Neural cell (in vitro differentiated cells): ENCODE data around the gene VPS41. TPM values are rescaled to one million over a fixed set of nuclear protein-coding genes. Genes with fewer than 3 reads are reported as not detected.

ENCODE experiments used
- H2AFZ ChIP-seq: fragments of 200-600, 300-800 bp; sonication (generic), shearing (Covaris generic); 2 replicates; pipeline ENCODE4 v1.6.0; 2014; ENCODE audit warnings: low read depth, mild to moderate bottlenecking, antibody characterized with exemption, low read length, moderate library complexity
- H3F3A ChIP-seq: fragments of 200-600 bp; shearing (Covaris generic); 2 replicates; pipeline ENCODE4 v1.6.1; 2016; ENCODE audit warnings: mild to moderate bottlenecking, moderate library complexity, mixed read lengths, antibody characterized with exemption, low read length; ENCODE audit not compliant: insufficient read depth, poor library complexity, severe bottlenecking
- H3K27ac ChIP-seq: fragments of 200-600, 300-800 bp; sonication (generic), shearing (Covaris generic); 2 replicates; pipeline ENCODE4 v1.5.1; 2014; ENCODE audit warnings: mild to moderate bottlenecking, low read length, moderate library complexity
- H3K27me3 ChIP-seq: fragments of 300-800, 200-600 bp; sonication (generic), shearing (Covaris generic); 2 replicates; pipeline ENCODE4 v1.6.0; 2014; ENCODE audit warnings: mild to moderate bottlenecking, low read depth, low read length, moderate library complexity; ENCODE audit not compliant: insufficient read depth
- H3K36me3 ChIP-seq: fragments of 300-800, 200-600 bp; sonication (generic), shearing (Covaris generic); 2 replicates; pipeline ENCODE4 v1.5.1; 2014; ENCODE audit warnings: mild to moderate bottlenecking, antibody characterized with exemption, low read length, moderate library complexity; ENCODE audit not compliant: insufficient read depth
- H3K4me2 ChIP-seq: fragments of 300-800, 200-600 bp; sonication (generic), shearing (Covaris generic); 2 replicates; pipeline ENCODE4 v1.6.0; 2014; ENCODE audit warnings: mild to moderate bottlenecking, low read length
- H3K4me3 ChIP-seq: fragments of 300-800, 200-600 bp; sonication (generic), shearing (Covaris generic); 2 replicates; pipeline ENCODE4 v1.5.1; 2014; ENCODE audit warnings: mild to moderate bottlenecking, low read length, moderate library complexity
- H3K79me2 ChIP-seq: fragments of 200-600 bp; shearing (Covaris generic); replicated peaks from 2 replicates; pipeline ENCODE4 v1.6.0; 2014; ENCODE audit warnings: mild to moderate bottlenecking, low read length, moderate library complexity; ENCODE audit not compliant: insufficient read depth
- H3K9ac ChIP-seq: fragments of 300-800, 200-600 bp; sonication (generic), shearing (Covaris generic); 2 replicates; pipeline ENCODE4 v1.6.1; 2016; ENCODE audit warnings: mild to moderate bottlenecking, low read length, mixed read lengths
- H3K9me2 ChIP-seq: fragments of 200-600 bp; shearing (Covaris generic); 2 replicates; pipeline ENCODE4 v1.6.1; 2016; ENCODE audit warnings: mild to moderate bottlenecking, low read length, mixed read lengths; ENCODE audit not compliant: insufficient read depth
- H3K9me3 ChIP-seq: fragments of 200-600, 300-800 bp; sonication (generic), shearing (Covaris generic); 2 replicates; pipeline ENCODE4 v1.6.1; 2016; ENCODE audit warnings: mild to moderate bottlenecking, mixed run types, low read length, moderate library complexity, mixed read lengths
- H4K20me1 ChIP-seq: fragments of 200-600 bp; shearing (Covaris generic); 2 replicates; pipeline ENCODE4 v1.6.1; 2016; ENCODE audit warnings: mild to moderate bottlenecking, mixed run types; ENCODE audit not compliant: insufficient read depth
- CTCF ChIP-seq: fragments of 450-650 bp; IDR thresholded peaks from 2 replicates; pipeline ENCODE4 v1.5.1; 2014; ENCODE audit warnings: antibody characterized with exemption, mild to moderate bottlenecking, moderate library complexity; ENCODE audit not compliant: poor library complexity, severe bottlenecking
- EP300 ChIP-seq: fragments of 450-650 bp; conservative IDR thresholded peaks from 2 replicates; pipeline ENCODE4 v1.6.1; 2014; ENCODE audit warnings: antibody characterized with exemption, mild to moderate bottlenecking, moderate library complexity; ENCODE audit not compliant: poor library complexity, severe bottlenecking
- EZH2 ChIP-seq: fragments of 200-600, 300-800 bp; shearing (Covaris generic), sonication (generic); IDR thresholded peaks from 2 replicates; pipeline ENCODE4 v1.6.1; 2014; ENCODE audit warnings: antibody characterized with exemption, low read length, borderline replicate concordance, mild to moderate bottlenecking; ENCODE audit not compliant: insufficient read depth, poor library complexity, severe bottlenecking
- MXI1 ChIP-seq: fragments of 450-650 bp; conservative IDR thresholded peaks from 2 replicates; pipeline ENCODE4 v1.6.1; 2014; ENCODE audit warnings: antibody characterized with exemption, mild to moderate bottlenecking; ENCODE audit not compliant: poor library complexity, severe bottlenecking
- POLR2AphosphoS5 ChIP-seq: IDR thresholded peaks from 2 replicates; pipeline ENCODE4 v1.6.1; 2012
- RAD21 ChIP-seq: fragments of 450-650 bp; conservative IDR thresholded peaks from 2 replicates; pipeline ENCODE4 v1.6.1; 2014; ENCODE audit warnings: antibody characterized with exemption, mild to moderate bottlenecking, moderate library complexity
- REST ChIP-seq: IDR thresholded peaks from 2 replicates; pipeline ENCODE4 v1.6.1; 2012; ENCODE audit warnings: borderline replicate concordance
- SMC3 ChIP-seq: fragments of 450-650 bp; conservative IDR thresholded peaks from 2 replicates; pipeline ENCODE4 v1.6.1; 2014; ENCODE audit warnings: antibody characterized with exemption, mild to moderate bottlenecking, moderate library complexity; ENCODE audit not compliant: poor library complexity
- TAF1 ChIP-seq: IDR thresholded peaks from 2 replicates; pipeline ENCODE4 v1.6.1; 2012; ENCODE audit warnings: low read depth
- polyA plus RNA-seq: library from polyadenylated mRNA; depleted of rRNA; stranded (reverse); fragments of >200 nt; gene quantifications from 2 replicates; pipeline ENCODE4 v1.2.3, GENCODE V29; 2014

VPS41 gene
- polyA plus RNA-seq, 1 donor from 2014 or later, result 64.0 TPM

DNA sequence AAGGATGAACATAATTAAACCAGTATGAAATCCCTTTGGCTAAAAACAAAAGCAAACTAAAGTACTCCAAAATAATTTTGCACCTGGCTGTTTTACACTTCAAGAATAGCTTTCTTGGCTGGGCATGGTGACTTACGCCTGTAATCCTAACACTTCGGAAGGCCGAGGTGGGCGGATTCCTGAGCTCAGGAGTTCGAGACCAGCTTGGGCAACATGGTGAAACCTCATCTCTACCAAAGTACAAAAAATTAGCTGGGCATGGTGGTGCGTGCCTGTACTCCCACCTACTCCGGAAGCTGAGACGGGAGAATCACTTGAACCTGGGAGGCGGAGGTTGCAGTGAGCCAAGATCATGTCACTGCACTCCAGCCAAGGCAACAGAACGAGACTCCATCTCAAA, 185.7 kb downstream of the VPS41 start:
- Histone ChIP-seq H3K36me3 (no peaks in the 10 kb centered on the region), H3K9ac (no peak overlapping the region)
- TF ChIP-seq EZH2, result no peak
- TF ChIP-seq CTCF, result no peak
- TF ChIP-seq MXI1, result no peak
- TF ChIP-seq REST, result no peak
- TF ChIP-seq TAF1, result no peak
- no peak for TF ChIP-seq EP300
- no peak for TF ChIP-seq SMC3
- TF ChIP-seq RAD21, result no peak
- no peak for TF ChIP-seq POLR2AphosphoS5

GRCh38 chr7:38716397-38716796, 192.6 kb downstream of the VPS41 start:
- H3K9me2 ChIP-seq, result no peaks in the 10 kb centered on the region
- no peaks in the 10 kb centered on the region for H4K20me1 ChIP-seq
- no peak for TF ChIP-seq EP300
- TF ChIP-seq CTCF, result no peak
- TF ChIP-seq REST, result no peak
- TF ChIP-seq POLR2AphosphoS5, result no peak
- no peak for TF ChIP-seq MXI1
- no peak for TF ChIP-seq RAD21
- no peak for TF ChIP-seq SMC3
- no peak for TF ChIP-seq EZH2
- TF ChIP-seq TAF1, result no peak
- H2AFZ ChIP-seq, result no peak overlapping the region
- H3K9ac ChIP-seq, result no peak overlapping the region
- no peaks in the 10 kb centered on the region for H3F3A ChIP-seq
- no peaks in the 10 kb centered on the region for H3K79me2 ChIP-seq
- no peak overlapping the region for H3K27ac ChIP-seq
- no peaks in the 10 kb centered on the region for H3K9me3 ChIP-seq
- H3K4me2 ChIP-seq, result no peak overlapping the region
- H3K27me3 ChIP-seq, result no peaks in the 10 kb centered on the region
- H3K4me3 ChIP-seq, result no peak overlapping the region
- H3K36me3 ChIP-seq, result no peaks in the 10 kb centered on the region

More for the DNA sequence above, 185.7 kb downstream of the VPS41 start:
- Histone ChIP-seq H3K27ac (no peak overlapping the region), H3K79me2 (no peaks in the 10 kb centered on the region), H3K4me2 (no peak overlapping the region), H3K9me2 (no peaks in the 10 kb centered on the region), H3F3A (no peaks in the 10 kb centered on the region), H4K20me1 (no peaks in the 10 kb centered on the region), H3K27me3 (no peaks in the 10 kb centered on the region), H3K4me3 (no peak overlapping the region), H3K9me3 (no peaks in the 10 kb centered on the region), H2AFZ (no peak overlapping the region)
